ENCODE measurements around the gene TIMM44. TPM values are rescaled to one million over a fixed set of nuclear protein-coding genes. Genes with fewer than 3 reads are reported as not detected.
"Not testable (repeated sequence)": the region's sequence is repeated elsewhere in the genome, so short reads cannot be mapped to it uniquely, and the experiment has no call there.

Gene TIMM44
- total RNA-seq, 1 experiment from 2014 or later, result 50.5 TPM

DNA sequence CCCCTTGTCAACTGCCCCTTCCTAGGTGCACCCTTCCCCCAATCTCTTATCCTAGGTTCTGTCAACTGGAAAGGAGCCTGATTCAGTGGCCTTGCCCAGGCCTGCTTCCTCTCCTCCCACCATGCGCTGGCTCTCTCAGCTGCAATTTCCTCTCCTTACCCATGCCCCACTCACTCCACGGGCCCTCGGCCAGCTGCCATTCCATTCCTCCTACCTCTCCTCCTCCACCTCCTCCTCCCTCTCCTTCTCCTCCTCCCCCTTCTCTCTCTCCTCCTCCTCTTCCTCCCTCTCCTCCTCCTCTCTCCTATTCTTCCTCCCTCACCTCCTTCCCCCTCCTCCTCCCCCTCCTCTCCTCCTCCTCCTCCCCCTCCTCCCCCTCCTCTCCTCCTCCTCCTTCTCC lies 9.6 kb upstream of the TIMM44 start:
- no peak for DNase-seq (ENCODE audit: low read depth)

DNA sequence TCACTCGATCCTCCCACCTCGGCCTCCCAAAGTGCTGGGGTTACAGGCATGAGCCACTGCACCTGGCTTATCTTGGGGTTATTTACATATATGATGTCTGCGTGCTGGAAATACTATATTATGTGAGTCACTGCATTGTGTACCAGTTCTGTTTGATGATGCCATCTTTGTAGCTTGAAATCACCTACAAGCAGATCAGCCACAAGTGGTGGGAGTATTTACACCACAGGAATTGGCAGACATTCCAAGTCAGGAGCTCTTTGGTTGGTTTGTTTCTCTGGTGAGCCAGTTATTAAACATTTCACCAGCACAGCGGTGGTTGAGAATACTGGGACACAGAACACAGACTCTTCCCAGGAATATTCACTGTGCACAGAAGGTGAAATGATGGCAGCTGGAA lies 4.5 kb upstream of the TIMM44 start:
- no peak for DNase-seq (ENCODE audit: low read depth)

DNA sequence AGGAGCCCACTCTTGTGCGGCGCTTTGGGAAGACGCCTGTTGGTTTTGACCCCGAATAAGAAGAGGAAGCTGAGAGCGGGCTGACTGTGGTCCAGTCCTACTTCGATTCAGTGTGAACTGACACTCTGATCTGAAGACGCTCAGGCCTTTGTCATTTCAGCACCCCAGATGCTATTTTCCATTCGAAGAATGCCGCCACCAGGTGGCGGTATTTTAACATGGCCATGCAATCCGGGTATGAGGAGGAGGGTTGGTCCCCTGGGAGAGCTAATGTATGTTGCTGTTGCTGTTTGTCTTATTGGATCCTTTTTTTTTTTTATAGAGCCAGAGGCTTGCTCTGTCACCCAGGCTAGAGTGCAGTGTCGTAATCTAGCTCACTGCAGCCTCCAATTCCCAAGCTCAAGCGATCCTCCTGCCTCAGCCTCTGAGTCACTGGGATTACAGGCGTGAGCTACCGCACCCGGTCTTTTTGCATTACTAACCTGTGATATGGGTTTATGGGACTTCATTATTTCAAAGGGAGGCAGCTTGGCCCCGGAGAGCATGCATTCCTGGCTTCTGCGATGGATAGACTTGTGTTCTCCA lies 803 bp upstream of the TIMM44 start:
- DNase-seq (ENCODE audit: low read depth), result peak; percentile 94

DNA sequence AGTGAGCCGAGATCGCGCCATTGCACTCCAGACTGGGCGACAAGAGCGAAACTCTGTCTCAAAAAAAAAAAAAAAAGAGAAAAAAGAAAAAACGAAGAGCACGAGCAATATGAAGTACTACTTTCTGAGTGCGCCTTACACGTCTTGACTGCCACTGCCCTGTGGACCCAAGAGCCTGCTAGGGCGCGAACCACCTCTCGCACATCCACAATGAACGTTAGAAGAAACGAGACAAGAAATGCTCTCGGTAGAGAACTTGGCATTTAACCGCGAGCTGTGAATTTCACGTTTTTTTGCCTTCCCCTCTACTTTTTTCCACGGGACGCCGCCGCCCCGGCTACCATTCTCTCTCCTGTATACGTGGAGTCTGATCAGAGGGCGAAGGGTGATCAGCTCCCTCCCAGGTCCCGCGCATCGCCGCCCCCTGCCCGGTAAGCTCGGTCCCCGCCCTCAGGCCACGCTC lies 454 bp downstream of the TIMM44 start:
- DNase-seq (ENCODE audit: low read depth), result no peak

DNA sequence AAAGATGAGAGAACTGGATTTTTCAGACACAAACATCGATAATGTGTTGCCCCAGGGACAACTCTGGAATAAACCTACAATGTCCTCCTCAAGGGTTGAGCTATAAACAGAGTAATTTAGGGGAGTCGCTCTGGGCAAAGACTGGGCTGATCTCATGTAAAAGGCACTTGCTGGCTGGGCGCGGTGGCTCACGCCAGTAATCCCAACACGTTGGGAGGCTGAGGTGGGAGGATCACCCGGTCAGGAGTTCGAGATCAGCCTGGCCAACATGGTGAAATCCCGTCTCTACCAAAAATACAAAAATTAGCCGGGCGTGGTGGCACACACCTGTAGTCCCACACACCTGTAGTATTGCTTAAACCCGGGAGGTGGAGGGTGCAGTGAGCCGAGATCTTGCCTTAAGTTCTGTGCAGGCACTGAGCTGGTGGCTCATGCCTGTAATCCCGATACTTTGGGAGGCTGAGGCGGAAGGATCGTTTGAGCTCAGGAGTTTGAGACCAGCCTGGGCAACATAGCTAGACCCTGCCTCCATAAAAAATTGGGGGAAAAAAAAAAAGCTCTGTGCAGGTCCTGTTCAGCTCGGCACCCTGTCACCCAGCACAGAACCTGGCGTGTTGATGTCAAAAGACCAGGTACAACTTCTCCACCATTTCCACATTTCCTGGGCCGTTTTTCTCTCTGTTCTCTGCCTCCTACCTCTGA lies 1.4 kb downstream of the TIMM44 start:
- DNase-seq (ENCODE audit: low read depth), result no peak

DNA sequence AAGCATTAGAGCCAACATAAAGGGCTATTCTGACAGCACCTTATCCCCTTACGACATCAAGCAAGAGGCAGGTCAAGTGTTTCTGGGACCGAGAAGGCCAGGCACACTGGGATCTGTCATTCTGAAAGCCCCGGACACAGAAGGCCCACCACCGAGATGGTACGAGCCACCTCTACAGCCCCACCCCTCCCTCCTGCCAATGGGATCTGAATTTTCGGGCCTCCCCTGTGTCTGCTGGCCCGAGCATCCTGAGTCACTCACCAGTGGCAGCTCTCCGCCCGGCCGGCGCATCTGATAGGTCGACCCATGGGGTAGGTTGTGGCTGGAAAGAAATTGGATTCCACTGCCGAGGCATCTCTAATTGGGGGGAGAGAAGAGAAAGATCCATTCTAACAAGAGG lies 2.6 kb downstream of the TIMM44 start:
- DNase-seq (ENCODE audit: low read depth), result no peak

DNA sequence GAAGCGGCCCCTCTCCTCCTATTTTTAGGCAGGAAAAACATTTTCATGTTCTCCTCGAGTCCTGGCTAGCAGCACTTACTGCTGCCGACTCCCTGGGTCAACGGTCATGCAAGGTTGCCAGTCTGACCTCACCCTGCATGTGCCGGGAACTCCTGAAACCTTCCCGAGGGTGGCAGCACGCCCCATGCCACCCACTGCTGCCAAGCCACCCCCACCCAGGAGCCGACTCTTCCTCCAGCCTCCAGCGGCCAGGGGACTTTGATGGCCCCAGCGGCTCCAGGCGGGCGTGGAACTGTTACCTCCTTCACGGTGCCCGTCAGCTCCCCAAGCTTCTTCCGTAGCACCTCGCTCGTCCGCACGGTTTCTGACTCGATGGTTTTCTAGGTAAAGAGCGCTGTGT lies 8.7 kb downstream of the TIMM44 start:
- no peak for DNase-seq (ENCODE audit: low read depth)

GRCh38 chr19:7933828-7934725 lies 9.4 kb downstream of the TIMM44 start:
- DNase-seq (ENCODE audit: low read depth), result no peak

DNA sequence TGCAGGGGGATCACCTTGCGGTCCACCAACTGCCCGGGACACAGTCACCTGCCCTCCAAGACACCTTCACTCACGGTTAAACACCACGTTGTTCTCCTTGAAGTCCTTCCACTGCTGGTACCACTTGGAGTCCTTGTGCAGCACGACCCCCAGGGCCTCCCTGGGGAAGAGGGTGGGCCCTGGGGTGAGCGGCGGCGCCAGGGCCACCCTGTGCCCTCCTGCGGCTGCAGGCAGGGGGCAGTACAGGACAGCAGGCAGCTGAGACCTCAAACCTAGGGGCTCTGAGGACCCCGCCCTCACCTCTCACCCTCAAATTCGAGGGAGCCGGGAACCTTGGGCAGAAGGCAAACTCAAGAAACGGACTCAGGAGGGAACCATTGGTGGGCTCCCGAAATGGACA lies 10.1 kb downstream of the TIMM44 start:
- DNase-seq (ENCODE audit: low read depth), result no peak

GRCh38 chr19:7932930-7933300 lies 10.6 kb downstream of the TIMM44 start:
- no peak for DNase-seq (ENCODE audit: low read depth)

DNA sequence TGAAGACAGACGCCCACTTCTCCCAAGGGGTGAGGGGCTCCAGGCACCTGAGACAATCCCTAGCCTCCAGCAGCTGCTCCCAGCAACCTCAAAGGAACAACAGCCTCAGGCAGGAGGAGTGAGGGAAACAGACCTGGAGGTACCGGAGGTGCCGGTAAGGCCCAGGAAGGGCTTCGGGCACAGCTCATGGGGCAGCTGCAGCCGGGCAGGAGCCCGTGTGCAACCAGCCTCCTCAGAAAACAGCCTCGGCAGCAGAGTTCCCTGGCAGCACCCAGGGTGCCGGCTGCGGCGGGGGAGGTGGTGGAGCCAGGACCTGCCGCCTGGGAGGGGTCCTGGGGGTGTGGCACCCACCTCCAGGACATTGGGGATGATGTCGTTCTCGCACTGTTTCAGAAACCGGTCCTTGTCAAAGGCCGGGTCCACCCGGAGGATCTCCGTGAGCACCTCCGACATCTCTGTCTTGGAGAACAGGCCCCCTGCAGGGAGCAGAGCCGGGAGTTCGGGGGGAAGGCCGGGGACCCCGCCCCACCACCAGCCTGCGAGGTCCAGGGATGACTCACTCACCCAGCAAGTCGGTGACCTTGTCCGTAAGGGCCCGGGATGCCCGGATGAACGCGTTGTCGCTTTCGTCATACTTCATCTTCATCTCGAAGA lies 11.1 kb downstream of the TIMM44 start:
- DNase-seq (ENCODE audit: low read depth), result no peak

DNA sequence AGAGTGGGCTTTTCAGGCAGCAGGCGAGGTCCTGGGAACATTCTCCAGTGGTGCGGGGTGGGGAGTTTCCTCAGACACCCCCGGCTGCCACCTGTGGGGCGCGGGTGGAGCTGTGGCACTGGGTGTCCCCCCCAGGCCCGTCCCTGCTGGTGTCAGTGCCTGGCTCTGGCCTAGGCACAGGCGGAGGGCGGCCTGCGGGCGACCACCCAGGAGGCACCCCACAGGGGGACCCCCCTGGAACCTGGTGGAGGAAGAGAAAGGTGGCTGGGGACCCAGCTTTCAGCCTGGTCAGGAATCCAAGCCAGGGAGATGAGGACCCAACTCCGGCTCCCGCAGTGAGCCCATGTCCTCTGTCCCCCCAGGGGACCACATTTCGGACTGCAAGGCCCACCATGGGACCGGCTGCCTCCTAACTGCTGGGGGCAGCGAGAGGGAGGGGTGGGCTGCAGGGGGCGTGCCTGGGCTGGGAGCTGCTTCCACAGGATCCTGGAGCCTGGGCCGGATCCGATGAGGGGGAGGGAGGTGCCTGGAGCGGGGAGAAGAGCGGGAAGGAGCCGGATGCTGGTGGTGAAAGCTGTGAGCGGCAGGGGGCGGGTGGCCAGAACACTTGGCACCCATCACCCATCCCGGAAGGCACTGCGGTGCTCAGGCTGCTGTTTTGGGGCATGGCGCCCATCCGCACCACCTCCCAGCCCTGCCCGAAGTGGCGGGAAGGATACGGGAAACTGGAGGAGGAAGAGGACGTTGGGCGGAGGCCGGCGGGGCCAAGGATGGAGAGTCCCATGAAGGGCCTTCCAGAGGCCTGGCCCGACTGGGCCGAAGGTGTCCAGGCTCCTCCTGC lies 12.0 kb downstream of the TIMM44 start:
- DNase-seq (ENCODE audit: low read depth), result no peak

DNA sequence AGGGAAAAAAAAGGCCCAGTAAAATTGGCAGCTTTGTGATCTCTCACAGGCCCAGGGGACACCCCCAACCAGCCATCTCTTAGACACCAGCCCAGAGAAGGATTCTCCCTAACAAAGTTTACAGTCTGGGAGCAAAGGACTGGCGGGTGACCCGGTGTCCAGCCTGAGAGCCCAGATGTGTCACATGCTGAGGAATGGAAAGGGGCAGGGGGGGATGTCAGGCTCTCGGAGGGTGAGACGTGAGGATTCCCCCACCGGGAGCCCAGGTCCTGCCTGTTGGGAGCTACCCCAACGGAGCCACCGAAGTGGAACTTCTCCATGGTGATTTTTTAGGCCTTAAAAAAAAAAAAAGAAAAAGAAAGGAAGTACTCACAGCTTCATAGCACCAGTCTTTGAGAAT lies 12.7 kb downstream of the TIMM44 start:
- no peak for DNase-seq (ENCODE audit: low read depth)

- not testable (repeated sequence) for DNase-seq (ENCODE audit: low read depth)
Measured at GRCh38 chr19:7930030-7930429, 13.4 kb downstream of the TIMM44 start.

DNA sequence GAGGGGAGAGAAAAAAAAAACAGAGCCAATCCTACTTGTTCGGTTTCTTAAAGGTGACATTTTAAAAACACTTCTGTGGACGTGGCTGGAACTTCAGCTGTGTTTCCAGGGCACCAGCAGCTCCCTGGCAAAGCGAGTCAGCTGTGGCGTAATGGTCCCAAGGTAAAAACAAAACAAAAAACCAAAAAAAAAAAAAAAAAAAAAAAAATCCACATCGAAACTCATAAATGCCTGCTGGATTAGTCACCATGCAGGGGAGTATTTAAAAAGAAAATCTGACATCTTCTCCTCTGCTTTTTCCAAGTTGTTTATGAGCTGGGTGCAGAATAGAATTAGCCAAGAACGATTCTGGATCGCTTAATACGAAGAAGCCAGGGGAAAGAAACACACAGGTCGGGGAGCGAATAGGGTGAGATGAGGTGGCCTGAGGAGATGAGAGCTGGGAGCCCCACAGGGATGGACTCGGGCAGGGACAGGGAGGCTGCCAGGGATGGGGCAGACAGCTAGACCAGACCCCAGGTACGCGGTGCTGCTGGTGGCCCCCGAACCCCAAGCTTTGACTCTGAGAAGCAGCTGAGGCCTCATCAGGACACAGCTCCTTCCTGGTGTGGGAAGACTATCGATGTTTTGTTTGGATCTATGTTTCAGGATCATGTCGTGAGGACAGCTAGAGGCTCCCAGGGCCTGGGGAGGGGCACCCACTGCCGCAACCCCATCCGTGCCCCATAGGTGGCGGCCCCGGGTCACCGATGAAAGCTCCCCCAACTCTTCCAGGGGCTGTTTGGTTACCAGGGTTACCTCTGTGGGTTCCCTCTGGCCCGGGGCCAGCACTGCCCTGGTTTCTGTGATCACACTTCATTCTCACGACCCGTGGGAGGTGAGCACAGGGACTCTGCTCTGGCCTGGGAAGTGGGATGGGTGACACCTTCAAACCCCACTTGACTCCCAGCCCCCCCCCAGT lies 14.4 kb downstream of the TIMM44 start:
- peak; percentile 78 for DNase-seq (ENCODE audit: low read depth)

DNA sequence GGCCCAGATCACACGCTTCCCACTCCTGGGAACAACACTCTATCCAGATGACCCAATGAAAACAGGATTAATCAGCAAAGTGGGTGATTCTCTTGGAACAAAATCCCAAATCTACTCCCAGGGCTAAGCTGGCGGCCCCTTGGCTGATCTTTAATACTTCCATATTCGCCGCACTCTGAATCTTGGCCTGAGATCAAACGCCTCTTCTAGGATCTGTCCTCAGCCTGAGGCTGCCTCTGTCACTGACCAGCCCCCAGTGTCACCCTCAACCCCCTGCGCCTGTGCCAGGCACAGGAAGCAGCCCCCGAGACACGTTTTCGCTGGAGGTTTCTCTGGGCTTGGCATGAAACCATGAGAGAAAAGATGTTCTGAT lies 15.1 kb downstream of the TIMM44 start:
- no peak for DNase-seq (ENCODE audit: low read depth)

- DNase-seq (ENCODE audit: low read depth), result no peak
Measured at GRCh38 chr19:7927605-7928333, 15.7 kb downstream of the TIMM44 start.

GRCh38 chr19:7926727-7927604 lies 16.5 kb downstream of the TIMM44 start:
- DNase-seq (ENCODE audit: low read depth), result no peak
